Measurements from ENCODE around the gene ATP5F1B.

ATP5F1B gene

GRCh38 chr12:56616244-56616643 is 29.5 kb downstream of the ATP5F1B start:
- DNase-seq: no peak

GRCh38 chr12:56614627-56615026 is 31.2 kb downstream of the ATP5F1B start:
- DNase-seq: no peak

- DNase-seq: no peak
These were observed 41.4 kb downstream of the ATP5F1B start for GRCh38 chr12:56604355-56604754.

GRCh38 chr12:56602239-56602638 is 43.5 kb downstream of the ATP5F1B start:
- no peak for DNase-seq

GRCh38 chr12:56601503-56601902 is 44.3 kb downstream of the ATP5F1B start:
- DNase-seq: peak in 1 of 2 donors; percentile 16

GRCh38 chr12:56600753-56601152 is 45.0 kb downstream of the ATP5F1B start:
- no peak for DNase-seq

GRCh38 chr12:56599797-56600196 is 46.0 kb downstream of the ATP5F1B start:
- DNase-seq: no peak

- DNase-seq: no peak
These were observed 46.7 kb downstream of the ATP5F1B start for GRCh38 chr12:56599041-56599440.

GRCh38 chr12:56596815-56597214 is 49.0 kb downstream of the ATP5F1B start:
- DNase-seq: no peak

GRCh38 chr12:56593909-56594621 is 51.7 kb downstream of the ATP5F1B start:
- peak; percentile 22 to 33 for DNase-seq

- no peak for DNase-seq
These were observed 53.8 kb downstream of the ATP5F1B start for GRCh38 chr12:56591961-56592360.

GRCh38 chr12:56591126-56591525 is 54.7 kb downstream of the ATP5F1B start:
- no peak for DNase-seq

- peak in 1 of 2 donors; percentile 22 for DNase-seq
These were observed 55.5 kb downstream of the ATP5F1B start for GRCh38 chr12:56590237-56590830.

- no peak for DNase-seq
These were observed 56.0 kb downstream of the ATP5F1B start for GRCh38 chr12:56589783-56590182.

Measured in bone marrow (tissue), 2 donors.